Measurements from ENCODE around the gene RBPMS2. TPM values are rescaled to one million over a fixed set of nuclear protein-coding genes. Genes with fewer than 3 reads are reported as not detected.
A peak's percentile ranks its signal among the peaks of the same experiment; 100 is the strongest.

The RBPMS2 gene
- total RNA-seq, 2 donors from 2014 or later: 2.3 to 14.0 TPM

DNA sequence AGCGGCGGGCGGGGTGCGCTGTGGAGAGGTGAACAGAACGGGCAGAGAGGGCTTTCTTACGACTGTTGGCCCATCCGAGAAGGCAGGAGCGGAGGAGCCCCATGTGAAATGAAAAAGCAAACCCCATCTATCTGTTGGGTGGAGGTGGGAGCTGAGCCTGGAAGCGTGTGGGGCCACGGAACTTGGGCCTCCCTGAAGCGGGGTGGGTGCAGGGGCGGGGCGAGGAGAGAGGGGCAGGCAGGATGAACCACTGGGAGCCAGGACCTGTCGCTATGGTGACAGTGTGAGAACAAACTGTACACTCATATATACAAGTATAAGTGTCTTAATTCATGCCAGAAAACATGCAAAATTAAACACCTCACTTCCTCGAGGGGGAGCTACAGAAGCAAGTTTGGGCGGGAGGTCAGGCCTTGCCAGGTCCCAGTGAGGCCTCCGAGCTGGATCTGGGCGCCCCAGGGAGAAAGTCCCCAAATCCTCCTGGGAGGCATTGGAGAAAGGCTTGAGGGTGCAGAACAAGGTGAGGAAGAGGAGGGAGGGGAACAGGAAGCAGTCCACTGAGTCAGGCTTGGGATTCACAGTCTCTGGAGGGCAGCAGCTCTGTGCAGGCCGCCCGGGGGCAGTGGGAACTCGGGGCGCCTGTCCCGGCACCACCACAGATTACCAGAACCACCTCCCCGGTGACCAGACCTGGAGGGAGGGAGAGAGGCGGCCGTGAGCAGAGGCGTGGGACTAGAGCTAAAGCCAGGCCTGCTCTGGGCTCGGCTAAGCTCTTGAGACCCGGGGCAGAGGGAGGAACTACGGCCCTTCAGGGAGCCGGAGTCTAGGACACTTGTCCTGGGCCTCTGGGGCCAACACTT is 34.8 kb downstream of the RBPMS2 start:
- intact Hi-C loops (cut with DNase I): loop anchor here (2.0 to 5.0 kb wide), 2 partner anchors 68 to 167 kb away; no protein-coding TSS in a partner anchor
- 56% methylated on average over 31 of the region's 31 CpGs for WGBS
- H3K4me1 ChIP-seq (replicated peaks): peaks cover 3% of the 10 kb centered on the region
- H3K27me3 ChIP-seq (replicated peaks; ENCODE audit: insufficient read depth): no peaks in the 10 kb centered on the region
- TF ChIP-seq, protein P1, sequence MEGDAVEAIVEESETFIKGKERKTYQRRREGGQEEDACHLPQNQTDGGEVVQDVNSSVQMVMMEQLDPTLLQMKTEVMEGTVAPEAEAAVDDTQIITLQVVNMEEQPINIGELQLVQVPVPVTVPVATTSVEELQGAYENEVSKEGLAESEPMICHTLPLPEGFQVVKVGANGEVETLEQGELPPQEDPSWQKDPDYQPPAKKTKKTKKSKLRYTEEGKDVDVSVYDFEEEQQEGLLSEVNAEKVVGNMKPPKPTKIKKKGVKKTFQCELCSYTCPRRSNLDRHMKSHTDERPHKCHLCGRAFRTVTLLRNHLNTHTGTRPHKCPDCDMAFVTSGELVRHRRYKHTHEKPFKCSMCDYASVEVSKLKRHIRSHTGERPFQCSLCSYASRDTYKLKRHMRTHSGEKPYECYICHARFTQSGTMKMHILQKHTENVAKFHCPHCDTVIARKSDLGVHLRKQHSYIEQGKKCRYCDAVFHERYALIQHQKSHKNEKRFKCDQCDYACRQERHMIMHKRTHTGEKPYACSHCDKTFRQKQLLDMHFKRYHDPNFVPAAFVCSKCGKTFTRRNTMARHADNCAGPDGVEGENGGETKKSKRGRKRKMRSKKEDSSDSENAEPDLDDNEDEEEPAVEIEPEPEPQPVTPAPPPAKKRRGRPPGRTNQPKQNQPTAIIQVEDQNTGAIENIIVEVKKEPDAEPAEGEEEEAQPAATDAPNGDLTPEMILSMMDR (IDR thresholded peaks at IDR 0.05): peak in 2 of 4 experiments; percentile 16 to 36
- no peak for TF ChIP-seq POLR2A (IDR thresholded peaks at IDR 0.05)
- TF ChIP-seq POLR2AphosphoS5 (IDR thresholded peaks at IDR 0.05): peak; percentile 38
- H3K4me3 ChIP-seq: no peak overlapping the region
- H3K27ac ChIP-seq: peak overlapping the region; percentile 58 to 64
- no peaks in the 10 kb centered on the region for H3K36me3 ChIP-seq
- DNase-seq (ENCODE audit: low spot score): peak; percentile 46
- H3K9me3 ChIP-seq: no peaks in the 10 kb centered on the region

DNA sequence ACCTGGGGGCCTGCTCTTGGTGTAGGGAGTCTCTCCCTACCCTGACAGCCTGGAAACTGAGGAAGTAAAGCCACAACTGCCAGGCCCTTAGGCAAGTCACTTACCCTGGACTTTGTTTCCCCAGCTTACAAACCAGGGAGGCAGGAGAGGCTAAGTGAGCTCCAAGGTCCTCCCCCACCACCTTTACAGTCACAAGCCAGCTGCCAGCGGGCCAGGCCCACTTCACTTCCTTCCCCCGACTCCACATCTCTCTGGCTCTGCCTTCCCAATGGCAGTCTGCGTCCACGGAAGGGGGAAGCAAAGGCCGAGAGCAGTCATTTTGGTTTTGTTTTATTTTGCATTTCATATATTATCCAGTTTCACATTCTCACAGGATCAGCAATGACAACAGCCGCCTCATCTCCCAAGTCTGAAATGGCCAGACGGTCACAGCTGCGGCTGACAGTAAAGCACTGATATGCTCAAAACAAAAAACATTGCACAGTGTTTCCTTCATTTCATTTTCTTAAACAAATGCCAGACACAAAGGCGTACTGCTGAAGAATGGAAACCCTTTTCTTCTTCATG is 35.7 kb downstream of the RBPMS2 start:
- TF ChIP-seq POLR2A (IDR thresholded peaks at IDR 0.05): no peak
- Histone ChIP-seq H3K27me3 (replicated peaks; ENCODE audit: insufficient read depth) (no peaks in the 10 kb centered on the region), H3K36me3 (no peaks in the 10 kb centered on the region), H3K9me3 (no peaks in the 10 kb centered on the region), H3K4me3 (no peak overlapping the region), H3K4me1 (replicated peaks) (peaks cover 3% of the 10 kb centered on the region), H3K27ac (peak overlapping the region; percentile 35 to 64)
- 63% methylated on average over 9 of the region's 9 CpGs for WGBS
- intact Hi-C loops (cut with DNase I): loop anchor here (2.0 to 5.0 kb wide), 2 partner anchors 69 to 168 kb away; no protein-coding TSS in a partner anchor
- DNase-seq (ENCODE audit: low spot score): no peak

DNA sequence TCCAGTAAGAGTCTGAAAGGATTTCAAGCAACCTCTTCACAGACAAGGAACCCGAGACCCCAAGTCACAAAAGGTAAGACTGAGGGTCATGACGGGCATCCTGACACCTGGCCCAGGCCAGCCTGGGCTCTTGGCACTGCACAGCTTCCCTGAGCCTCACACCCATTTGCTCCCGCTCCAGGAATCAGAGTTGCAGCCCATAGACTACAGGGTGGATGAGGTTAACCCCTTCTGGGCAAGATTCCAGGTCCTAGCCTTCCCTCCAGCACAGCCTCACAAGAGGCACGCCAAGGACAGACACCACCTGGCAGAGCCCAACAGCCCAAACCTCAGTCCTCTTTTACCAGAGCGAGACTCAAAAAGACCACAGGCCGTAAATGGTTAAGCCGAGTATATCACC is 36.2 kb downstream of the RBPMS2 start:
- Histone ChIP-seq H3K27me3 (replicated peaks; ENCODE audit: insufficient read depth) (no peaks in the 10 kb centered on the region), H3K9me3 (no peaks in the 10 kb centered on the region), H3K27ac (peak overlapping the region; percentile 35 to 64), H3K4me3 (no peak overlapping the region), H3K4me1 (replicated peaks) (peaks cover 3% of the 10 kb centered on the region), H3K36me3 (no peaks in the 10 kb centered on the region)
- no peak for DNase-seq (ENCODE audit: low spot score)
- intact Hi-C loops (cut with DNase I): no loop called here
- no peak for TF ChIP-seq POLR2AphosphoS5 (IDR thresholded peaks at IDR 0.05)
- no peak for TF ChIP-seq POLR2A (IDR thresholded peaks at IDR 0.05)
- TF ChIP-seq, protein P1 (IDR thresholded peaks at IDR 0.05): no peak
- WGBS: 58% methylated on average over 7 of the region's 7 CpGs

DNA sequence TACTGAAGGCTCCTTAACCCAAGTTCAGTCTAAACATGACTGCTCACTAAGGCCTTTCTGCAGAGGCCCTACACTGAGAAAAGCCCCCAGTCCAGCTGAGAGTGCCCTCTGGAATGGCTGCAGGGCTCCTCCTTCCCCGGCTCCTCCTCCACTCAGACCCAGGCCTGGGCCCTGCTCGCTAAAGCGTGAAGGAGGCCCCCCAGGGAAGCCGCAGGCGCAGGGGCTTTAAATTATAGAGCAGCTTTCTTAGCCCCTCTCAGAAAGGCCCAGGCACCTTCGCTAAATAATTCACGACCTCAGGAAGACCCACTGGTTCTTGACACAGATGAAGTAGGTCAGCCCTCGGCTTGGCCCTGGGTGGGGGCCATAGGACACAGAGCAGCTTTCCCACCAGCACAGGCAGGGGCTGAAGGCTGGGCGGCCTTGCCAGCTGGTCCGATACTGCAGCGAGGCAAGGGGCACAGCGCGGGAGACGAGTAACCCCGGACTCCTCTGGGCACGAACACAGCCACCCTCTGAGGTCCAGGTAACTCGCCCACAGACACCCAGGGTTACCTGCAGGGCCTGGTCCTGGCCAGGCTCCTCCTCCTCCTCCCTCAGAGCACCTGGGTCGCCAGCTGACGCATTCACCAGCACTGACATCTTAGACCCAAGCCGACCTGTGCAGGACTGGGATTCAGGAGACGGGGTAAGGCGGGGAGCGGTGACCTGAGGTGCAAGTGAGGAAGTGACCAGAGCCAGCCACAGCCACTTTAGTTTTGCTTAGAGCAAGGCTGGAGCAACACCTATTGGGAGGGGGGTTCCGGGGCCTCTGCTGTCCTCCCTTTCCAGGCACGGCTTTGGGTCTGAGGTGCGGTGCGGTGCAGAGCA is 36.9 kb downstream of the RBPMS2 start:
- intact Hi-C loops (cut with DNase I): no loop called here
- peaks cover 3% of the 10 kb centered on the region for H3K4me1 ChIP-seq (replicated peaks)
- TF ChIP-seq, protein P1 (IDR thresholded peaks at IDR 0.05): no peak
- TF ChIP-seq POLR2AphosphoS5 (IDR thresholded peaks at IDR 0.05) (no peak), POLR2A (IDR thresholded peaks at IDR 0.05) (no peak)
- no peak overlapping the region for H3K4me3 ChIP-seq
- H3K27me3 ChIP-seq (replicated peaks; ENCODE audit: insufficient read depth): no peaks in the 10 kb centered on the region
- no peak for DNase-seq (ENCODE audit: low spot score)
- H3K27ac ChIP-seq: no peak overlapping the region
- no peaks in the 10 kb centered on the region for H3K9me3 ChIP-seq
- no peaks in the 10 kb centered on the region for H3K36me3 ChIP-seq
- WGBS: 84% methylated on average over 27 of the region's 27 CpGs

All from prostate gland (tissue), 2 donors.